GM21529 (cell line): ENCODE measurements around the gene TNFRSF11A.

ENCODE experiments used
- ATAC-seq: cut with Tn5 transposase; IDR thresholded peaks from one replicate; pipeline ENCODE4 v1.9.1; 2021; ENCODE audit not compliant: unreplicated experiment

The TNFRSF11A gene

DNA sequence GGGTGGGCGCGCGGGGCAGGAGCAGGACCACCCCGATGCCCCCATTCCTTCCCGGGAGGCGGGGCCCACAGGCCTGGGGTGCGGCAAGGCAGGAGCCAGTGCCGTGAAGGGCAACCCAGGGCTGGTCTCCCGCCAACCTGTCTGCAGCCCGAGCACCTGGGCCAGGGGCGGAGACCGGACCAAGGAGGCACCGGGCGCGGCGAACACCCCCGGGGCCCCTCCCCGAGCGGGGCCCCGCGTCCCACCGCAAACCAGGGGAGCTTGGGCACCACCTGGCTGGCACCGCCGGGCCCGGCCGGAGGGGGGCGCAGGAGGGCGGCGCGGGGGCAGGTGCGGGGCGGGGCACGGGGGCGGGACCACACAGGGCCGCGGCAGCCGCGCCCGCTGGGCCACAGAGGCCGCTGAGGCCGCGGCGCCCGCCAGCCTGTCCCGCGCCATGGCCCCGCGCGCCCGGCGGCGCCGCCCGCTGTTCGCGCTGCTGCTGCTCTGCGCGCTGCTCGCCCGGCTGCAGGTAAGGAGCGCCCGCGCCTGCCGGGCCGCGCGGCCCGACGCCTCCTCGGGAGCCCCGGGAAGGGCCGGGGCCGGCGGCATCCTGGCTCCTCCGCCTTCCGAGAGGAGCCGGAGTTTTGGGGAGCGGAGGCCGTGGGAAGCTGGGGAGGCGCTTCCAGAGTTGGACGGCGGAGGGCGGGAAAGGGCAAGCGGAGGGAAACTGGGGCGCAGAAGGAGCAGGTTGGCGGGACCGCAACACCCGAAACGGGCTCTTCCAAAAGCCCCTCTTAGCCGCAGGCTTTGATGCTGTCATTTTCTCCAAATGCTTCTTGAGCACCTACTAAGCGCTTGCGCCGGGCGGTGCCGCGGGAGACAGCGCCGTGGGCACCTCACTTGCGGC is at the start of gene TNFRSF11A:
Gene TNFRSF11A, plus strand, starts transcription at position 394 of the 889 bp plus-strand sequence. Its CDS starts 43 bp downstream, at position 437.
- peak; percentile 67 for ATAC-seq

DNA sequence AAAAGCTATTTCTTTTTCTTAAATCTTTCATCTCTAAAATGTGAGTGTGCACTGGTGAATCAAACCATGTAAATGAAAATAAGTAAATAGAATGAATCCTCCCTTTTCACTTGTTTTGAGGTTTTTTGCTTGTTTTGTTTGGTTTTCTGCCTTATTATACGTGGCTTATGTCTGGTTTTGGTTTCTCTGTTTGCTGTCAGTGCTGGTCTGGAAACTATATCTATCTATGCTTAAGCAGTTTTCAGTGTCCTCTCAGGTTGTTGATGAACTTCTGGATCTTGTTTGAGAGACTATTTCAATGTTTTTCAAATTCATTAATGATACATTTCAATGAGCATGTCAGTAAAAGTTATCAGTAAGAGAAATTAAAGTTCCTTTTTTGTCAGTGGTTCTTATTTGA is 48.1 kb upstream of the TNFRSF11A start:
- no peak for ATAC-seq

DNA sequence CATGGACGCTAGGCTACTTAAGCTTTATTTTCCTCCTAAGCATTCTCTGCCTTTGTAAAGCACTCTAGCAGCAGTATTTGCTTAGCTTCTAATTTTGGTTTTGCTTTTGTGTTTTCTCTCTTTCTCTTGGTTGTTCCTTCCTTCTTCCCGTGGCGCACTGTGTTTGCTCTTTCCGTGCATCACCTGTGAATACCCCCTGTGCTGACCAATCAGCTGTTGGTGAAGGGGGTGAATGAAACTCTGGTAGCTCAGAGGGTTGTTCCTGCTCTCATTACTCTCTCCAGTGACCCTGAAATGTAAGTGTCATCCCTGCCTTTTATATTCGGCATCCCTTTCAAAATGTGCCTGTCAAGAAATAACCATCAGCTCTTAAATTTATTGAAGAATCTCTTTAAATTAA is 45.5 kb upstream of the TNFRSF11A start:
- ATAC-seq: no peak

DNA sequence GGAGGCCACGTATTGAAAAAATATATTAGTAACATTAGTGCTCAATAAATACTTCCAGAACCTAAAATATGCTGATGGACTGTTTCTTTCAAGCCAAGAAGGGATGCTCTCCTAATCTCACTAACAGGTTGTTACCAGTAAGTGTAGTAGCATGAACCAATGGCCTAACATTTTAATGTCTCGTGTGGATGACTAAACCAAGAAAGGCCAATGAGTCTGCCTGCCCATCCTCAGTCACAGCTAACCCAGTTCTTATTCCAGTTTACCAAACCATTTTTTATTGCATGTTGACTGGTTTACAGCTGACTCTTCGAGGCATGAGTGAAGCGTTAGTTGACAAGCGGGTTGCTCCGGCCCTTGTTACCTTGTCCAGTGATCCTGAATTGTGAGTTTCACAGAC is 45.1 kb upstream of the TNFRSF11A start:
- no peak for ATAC-seq

DNA sequence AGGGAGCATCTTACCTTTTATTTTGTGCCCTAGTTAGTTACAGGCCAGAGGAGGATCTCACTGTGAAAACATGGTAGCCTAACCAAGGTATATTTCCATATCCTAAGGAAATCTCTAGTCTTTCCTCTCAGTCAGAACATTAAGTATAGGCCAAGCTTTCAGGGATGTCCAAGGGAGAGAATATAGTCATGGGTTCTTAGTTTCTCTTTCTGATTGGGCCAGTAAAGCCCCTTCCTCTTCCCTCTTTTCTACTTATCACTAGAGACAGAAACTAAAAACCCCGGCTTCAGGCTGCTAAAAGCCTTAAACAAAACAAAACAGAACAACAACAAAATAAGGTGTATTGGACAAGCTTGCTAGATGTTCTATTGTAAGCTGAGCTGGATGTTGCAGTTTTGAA is 44.3 kb upstream of the TNFRSF11A start:
- ATAC-seq: no peak

DNA sequence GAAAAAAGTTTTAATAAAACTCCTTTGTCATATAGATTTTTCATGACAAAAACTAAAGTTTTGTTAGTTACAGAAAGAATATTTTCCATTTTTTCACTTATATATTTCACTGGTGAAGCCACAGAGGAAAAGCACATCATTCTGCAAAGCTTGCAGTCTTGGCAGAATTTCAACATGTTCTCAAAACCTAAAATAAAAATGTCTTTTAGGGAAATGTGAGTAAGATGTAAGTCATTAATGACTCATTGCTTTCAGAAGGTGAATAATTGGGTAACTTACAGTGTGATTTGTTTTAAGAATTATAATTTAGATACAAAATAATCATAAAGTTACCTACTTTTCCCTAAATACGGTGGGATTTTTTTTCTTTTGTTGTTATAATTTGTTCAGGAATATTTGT is 43.4 kb upstream of the TNFRSF11A start:
- ATAC-seq: peak; percentile 48

DNA sequence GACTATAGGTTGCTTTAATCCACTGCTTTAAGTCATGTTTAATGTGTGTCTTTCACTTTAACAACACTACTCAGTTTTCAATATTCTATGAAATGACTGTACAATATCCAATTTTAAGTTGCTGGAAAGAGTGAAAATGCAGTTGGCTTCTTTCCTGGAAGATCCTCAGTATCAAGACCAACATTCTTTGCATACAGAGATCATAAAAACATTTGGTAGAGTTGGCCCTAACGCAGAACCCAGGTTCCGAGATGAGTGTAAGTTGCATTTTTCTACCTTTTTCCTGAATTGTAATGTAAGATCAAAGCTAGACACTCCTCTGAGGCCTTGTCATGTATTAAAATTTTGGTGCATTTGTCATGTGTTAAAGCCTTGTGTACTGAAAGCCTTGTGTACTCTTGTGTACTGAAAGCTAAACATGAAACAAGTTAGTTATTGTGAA is 42.9 kb upstream of the TNFRSF11A start:
- ATAC-seq: no peak

DNA sequence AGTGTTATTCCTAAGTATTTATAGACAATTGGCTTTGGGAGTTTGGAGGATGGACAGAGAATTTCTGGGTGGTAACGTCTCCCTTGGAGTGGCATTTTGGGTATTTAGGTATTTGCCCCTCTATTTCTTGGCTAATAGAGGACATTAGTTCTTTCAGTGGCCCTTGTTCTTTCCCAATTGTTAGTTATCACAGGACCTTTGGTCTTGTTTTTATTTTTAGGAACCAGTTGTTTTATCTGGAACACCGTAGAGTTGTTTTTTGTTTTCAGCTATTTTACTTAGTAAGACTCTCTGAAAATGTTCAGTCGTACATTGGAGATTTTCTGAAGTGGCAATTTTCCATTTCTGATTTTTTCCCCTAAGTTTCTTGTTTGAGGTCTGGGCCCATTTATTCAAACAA is 40.5 kb upstream of the TNFRSF11A start:
- no peak for ATAC-seq

DNA sequence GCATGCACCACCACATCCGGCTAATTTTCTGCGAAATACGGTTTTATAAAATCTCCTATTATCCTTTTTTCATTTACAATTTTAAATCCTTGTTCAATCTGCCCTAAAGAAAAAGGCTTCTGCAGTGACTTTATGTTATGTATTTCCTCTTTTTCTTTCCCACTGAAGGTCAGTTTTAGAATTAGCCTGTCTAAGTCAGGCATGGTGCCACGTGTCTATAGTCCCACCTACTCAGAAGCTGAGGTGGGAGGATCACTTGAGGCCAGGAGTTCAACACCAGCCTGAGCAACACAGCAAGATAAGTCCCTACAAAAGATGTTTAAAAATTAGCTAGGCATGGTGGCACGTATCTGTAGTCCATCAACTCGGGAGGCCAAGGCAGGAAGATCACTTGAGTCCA is 39.8 kb upstream of the TNFRSF11A start:
- no peak for ATAC-seq

DNA sequence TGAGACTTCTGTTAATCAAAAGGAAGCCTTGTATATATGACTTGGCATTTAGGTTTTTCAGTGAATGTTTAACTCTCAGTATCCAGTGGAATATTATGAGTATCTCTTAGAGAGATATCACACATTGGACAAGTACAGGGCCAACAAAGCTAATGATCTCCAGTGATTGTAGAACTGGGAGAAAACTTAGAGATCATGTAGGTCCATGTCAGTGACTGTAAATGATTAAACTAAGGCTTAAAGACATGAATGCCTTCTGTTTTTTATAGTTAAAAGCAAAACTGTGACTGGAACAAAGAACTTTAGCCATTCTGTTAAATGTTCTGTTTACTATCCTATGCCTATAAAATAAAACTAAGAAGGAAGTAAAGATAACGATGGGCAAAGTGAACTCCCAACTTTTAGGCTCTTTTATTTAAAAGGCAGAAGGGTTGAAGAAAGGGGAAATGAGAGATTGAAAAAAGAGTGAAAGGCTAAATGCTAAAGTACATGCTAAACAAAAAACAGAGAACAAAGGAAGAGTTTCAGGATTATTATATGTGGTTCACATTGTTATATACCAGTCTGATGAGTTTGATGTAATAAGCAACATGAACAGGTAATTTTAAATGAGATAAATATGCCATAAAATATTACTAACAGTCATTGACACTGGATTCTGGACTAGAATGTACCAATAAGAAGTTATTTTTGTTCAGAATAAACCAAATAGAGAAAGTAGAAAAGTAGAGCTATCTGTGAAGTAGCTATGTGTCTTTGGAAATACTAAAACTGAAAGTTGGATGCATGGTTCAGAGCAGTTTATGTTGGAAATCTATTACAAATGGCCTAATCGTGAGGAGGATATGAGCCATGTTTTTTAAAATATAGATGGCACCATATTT is 37.1 kb upstream of the TNFRSF11A start:
- ATAC-seq: peak; percentile 40

DNA sequence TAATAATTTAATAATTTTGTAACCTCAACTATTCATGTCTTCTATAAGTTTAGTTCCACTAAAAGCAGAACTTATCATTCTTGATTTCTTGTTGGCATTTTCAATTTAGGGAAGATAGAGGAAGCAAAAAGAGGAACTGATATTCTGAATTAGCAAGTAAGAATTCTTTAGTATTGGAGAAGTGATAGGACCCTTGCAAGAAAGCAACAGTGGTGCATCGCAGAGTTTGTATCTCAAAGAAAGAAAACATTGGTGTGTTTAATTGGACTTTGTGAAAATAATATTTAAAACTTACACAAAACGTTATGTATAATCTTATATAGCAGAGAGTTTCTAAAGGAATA is 36.5 kb upstream of the TNFRSF11A start:
- peak; percentile 72 for ATAC-seq

DNA sequence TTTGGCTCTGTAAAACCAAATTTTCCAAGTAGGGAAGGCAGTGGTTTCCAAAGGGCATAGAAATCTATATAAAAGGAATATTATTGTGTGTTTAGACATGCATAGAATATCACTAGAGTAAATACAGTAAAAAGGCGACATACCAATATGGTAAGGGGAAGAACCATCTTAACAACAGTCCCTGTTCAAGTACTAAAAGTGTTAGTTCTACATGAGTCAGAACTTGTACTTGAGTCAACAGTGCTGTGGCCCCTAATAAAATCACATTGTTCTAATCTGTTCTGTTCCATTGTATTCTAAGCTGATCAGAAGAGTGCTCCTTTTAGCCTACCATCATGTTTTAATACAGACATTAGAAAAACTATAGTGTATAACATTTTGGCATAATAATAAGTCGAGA is 36.1 kb upstream of the TNFRSF11A start:
- ATAC-seq: peak; percentile 47

DNA sequence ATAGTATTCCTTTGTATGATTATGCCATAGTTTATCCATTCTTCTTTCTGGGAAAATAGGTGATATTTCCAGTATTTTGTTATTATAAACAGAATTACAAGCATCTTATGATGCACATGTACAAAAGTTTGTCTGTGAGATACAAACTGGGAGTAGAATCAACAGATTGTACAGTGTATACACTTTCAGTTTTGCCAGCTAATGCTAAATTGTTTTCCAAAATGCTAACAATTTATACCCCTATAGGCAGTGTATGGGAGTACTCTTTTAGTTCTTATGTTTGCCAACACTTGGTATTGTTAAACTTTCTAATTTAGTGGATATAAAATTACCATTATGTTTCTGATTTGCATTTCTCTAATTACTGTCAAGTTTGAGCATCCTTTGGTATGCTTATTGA is 31.0 kb upstream of the TNFRSF11A start:
- ATAC-seq: no peak

DNA sequence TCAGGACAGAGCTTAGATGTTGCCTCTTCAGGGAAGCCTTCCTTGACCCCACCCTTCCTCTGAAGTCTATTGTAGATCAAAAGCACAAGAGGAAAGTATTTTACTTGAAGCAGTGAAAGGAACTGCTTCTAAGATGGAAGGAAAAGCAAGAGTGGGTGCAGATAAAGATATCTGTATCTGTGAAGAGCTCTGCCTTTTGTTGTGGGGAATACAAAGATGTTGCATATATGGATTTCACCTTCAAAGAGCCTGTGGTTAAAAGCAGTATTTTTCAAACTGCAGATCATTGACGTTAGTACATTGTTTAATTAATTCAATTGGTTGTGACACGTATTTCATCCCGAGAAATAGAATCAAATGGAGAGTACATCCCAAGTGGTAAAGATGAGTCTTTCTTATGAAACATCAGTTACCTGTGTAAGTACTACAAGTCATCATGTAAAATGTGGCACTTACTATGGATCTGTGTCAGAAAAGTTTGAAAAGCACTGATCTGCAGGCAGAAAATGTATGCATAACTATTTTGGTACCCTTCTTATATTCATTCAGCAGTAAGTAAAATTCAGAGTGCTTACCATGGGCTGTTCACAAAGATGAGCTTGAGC is 24.6 kb upstream of the TNFRSF11A start:
- no peak for ATAC-seq

DNA sequence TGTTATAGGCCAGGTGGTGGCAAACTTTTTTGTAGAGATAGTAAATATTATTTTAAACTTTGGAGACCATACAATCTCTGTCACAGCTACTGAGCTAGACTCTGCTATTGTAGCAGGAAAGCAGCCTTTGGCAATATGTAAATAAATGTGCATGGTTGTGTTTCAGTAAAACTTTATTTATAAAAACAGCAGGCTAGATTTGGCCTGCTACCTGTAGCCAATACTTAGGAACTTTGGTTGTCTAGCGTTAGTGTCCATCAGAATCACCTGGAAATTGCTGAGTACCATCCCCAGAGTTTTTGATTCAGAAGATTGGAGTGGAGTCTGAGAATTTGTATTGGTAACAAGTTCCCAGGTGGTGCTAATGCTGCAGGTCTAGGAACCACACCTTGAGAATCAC is 23.8 kb upstream of the TNFRSF11A start:
- no peak for ATAC-seq

DNA sequence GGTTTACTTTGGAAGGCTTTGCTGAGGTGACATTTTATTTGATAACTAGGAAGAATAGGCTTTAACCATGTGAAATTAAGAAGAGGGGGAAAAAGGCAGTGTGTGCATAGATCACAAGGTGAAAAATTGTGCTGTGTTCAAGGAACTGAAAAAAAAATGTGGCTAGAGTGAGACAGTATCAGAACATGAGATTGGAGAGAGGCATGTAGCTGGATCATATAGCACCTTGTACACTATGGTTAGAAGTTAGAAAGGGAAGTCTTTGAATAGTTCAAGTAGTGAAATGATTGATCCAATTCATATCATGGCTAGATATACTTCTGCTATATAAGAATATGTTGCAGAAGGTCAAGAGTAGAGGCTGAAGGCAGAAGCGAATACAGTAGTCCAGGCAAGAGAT is 12.3 kb upstream of the TNFRSF11A start:
- ATAC-seq: no peak

DNA sequence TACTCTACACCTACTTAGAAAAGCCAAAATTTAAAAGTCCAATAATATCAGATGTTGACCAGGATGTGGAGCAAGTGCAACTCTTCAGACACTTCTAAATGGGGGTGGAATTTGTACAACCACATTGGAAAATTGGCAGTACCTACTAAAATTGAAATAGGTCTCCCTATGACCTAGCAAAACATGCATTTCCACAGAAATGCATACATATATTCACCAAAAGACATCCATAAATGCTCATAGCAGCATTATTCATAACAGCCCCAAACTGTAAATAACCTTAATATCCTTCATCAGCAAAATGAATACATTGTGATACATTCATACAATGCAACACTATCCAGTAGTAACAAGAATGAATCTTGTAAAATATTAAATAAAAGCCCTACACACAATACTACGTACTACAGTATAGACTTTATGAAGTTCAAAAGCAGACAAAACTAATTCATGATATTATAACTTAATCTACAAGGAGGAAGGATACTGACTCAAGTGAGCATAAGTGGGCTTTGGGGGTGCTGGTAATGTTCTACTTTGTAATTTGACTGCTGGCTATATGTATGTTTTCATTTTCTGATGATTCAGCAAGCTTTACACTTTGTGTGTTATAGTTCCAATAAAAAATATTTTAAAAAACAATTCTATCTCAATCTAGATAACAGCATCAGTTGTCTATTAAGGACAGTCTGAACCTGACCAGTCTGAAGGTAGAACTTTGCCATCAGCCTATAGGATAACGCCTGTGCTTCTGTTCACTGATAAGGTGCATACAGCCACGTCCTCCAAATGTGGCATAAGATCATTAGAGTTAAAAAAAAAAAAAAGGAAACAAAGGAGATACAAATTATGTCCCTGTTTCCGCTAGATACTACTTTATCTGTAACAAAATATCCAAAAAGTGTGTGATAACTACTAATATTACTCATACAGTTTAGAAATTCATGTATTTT is 6.6 kb upstream of the TNFRSF11A start:
- ATAC-seq: no peak

DNA sequence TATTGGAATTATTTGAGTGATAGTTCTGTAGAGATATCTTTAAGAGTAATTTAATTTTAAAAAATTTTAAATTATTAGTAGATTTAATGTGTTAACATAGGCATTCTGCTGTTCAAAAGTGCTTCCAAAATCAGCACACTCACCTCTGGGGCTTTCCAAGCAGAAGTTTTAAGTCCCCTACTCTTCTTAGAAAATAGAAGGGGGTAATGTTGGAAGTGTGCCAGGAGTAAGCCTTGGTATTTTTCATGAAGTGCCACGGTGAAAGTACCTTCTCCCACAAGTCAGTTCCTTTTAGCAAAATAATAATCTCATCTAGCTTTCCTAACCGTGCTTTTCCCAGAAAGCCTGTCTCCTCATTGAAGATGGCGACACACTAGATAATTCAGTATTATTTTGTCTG is 3.9 kb upstream of the TNFRSF11A start:
- ATAC-seq: no peak

DNA sequence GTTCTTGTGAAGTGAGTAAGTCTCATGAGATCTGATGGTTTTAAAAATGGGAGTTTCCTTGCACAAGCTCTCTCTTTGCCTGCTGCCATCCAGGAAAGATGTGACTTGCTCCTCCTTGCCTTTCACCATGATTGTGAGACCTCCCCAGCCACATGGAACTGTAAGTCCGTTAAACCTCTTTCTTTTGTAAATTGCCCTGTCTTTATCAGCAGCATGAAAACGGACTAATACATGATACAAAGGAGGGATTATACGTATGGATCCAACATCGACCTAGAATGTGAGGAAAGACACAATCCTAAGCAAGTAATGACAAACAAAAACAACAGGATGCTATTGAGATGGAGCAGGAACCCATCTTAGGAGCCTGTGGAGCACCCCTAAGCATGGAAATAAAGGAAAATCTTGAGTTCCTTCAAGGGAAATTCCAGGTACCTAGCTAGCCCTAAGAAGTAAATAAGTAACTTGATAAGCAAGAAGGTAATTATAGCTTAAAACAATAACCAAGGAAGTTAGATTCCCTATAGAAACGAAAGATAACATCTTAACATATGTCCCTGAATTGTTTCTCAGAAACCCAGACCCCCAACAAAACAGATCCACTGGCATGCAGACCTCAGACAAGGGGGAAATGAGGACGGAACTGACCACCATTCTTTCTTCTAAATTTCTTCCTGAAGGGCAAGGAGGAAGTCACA is 1.5 kb upstream of the TNFRSF11A start:
- no peak for ATAC-seq
